DOHH2 (cell line): ENCODE measurements around the gene TTC27.

Experiments
- H3F3A ChIP-seq: fragments of 200-600 bp; sonication (generic), shearing (Covaris generic); 2 replicates; pipeline ENCODE4 v1.6.0; 2016; ENCODE audit warnings: antibody characterized with exemption, mild to moderate bottlenecking; ENCODE audit not compliant: control insufficient read depth, insufficient read depth
- H3K27ac ChIP-seq: fragments of 200-600 bp; sonication (generic); 2 replicates; pipeline ENCODE4 v1.5.1; 2014; ENCODE audit warnings: low read depth, mild to moderate bottlenecking, low read length, moderate library complexity
- H3K27me3 ChIP-seq: fragments of 200-600 bp; sonication (generic); 2 replicates; pipeline ENCODE4 v1.6.1; 2014; ENCODE audit warnings: mild to moderate bottlenecking, low read length, mixed read lengths; ENCODE audit not compliant: control insufficient read depth
- H3K36me3 ChIP-seq: fragments of 200-600 bp; sonication (generic); 2 replicates; pipeline ENCODE4 v1.6.1; 2014; ENCODE audit warnings: mild to moderate bottlenecking, low read length, moderate library complexity, mixed read lengths; ENCODE audit not compliant: control insufficient read depth
- H3K4me1 ChIP-seq: fragments of 200-600 bp; sonication (generic); 2 replicates; pipeline ENCODE4 v1.6.1; 2014; ENCODE audit warnings: mild to moderate bottlenecking, low read length, mixed read lengths; ENCODE audit not compliant: control insufficient read depth
- H3K4me2 ChIP-seq: fragments of 200-600 bp; sonication (generic); 2 replicates; pipeline ENCODE4 v1.6.0; 2014; ENCODE audit warnings: mild to moderate bottlenecking, low read length, moderate library complexity
- H3K4me3 ChIP-seq: fragments of 200-600 bp; sonication (generic); 2 replicates; pipeline ENCODE4 v1.5.1; 2014; ENCODE audit warnings: mild to moderate bottlenecking, low read length, mixed read lengths
- H3K79me2 ChIP-seq: fragments of 200-600 bp; sonication (generic); 2 replicates; pipeline ENCODE4 v1.6.1; 2014; ENCODE audit warnings: mild to moderate bottlenecking, low read length, mixed read lengths; ENCODE audit not compliant: control insufficient read depth
- H3K9me2 ChIP-seq: fragments of 200-600 bp; sonication (generic); replicated peaks from 2 replicates; pipeline ENCODE4 v1.6.1; 2014; ENCODE audit warnings: mild to moderate bottlenecking, low read length, mixed read lengths; ENCODE audit not compliant: control insufficient read depth
- H3K9me3 ChIP-seq: fragments of 200-600 bp; sonication (generic); 2 replicates; pipeline ENCODE4 v1.6.1; 2014; ENCODE audit warnings: antibody characterized with exemption, low read length, mixed read lengths; ENCODE audit not compliant: control insufficient read depth, insufficient read depth
- H4K20me1 ChIP-seq: fragments of 200-600 bp; sonication (generic); 2 replicates; pipeline ENCODE4 v1.6.0; 2014; ENCODE audit warnings: low read depth, mild to moderate bottlenecking, antibody characterized with exemption, low read length, moderate library complexity; ENCODE audit not compliant: control insufficient read depth, insufficient read depth
- EZH2phosphoT487 ChIP-seq: fragments of 200-600 bp; sonication (generic); IDR thresholded peaks from 2 replicates; pipeline ENCODE4 v1.6.1; 2017; ENCODE audit warnings: borderline replicate concordance, mild to moderate bottlenecking, antibody characterized with exemption, low read length, moderate library complexity, mixed read lengths
- TF ChIP-seq, protein P1 (sequence below): fragments of 200-600 bp; sonication (generic); IDR thresholded peaks from one replicate; pipeline ENCODE4 v1.5.1; 2014; ENCODE audit warnings: antibody characterized with exemption, mild to moderate bottlenecking, low read depth, low read length; ENCODE audit not compliant: poor library complexity, severe bottlenecking

Gene TTC27

DNA sequence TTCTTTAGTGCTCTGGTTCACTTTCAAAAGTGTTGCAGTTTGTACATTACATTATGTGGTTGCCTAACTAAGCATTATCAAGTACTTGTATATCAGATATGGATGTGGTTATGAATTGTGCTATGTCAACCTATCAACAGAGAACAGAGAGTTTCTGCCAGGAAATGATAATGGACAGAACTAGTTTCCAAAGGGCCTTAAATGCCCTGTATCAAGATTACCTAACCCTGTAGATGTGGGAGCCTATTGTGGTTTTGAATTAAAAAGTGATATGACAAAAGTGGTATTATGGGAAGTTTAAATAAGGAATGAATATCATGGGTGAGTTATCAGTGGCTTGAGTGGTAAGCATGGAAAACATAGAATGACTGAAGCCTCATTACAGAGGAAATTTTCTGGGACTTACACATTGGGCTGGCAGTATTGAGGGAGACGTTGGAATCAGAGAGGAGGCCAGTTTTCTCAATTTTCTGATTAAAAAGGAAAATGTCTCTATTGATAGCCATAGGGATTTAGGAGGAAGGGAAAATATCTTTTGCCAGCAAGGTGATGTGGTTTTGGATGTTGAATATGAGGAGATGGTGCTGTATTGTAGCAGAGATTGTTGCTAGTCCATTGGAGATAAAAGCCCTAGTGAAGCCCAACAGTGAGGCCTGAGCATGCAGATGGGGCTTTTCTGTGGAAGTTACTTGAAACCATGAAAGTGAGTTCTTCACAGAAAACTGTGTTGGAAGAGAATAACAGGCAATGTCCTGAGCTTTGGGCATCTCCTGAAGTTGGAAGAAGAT lies 140.7 kb downstream of the TTC27 start:
- peaks cover 19% of the 10 kb centered on the region for H3K4me1 ChIP-seq
- no peaks in the 10 kb centered on the region for H3K9me3 ChIP-seq
- TF ChIP-seq, protein P1, sequence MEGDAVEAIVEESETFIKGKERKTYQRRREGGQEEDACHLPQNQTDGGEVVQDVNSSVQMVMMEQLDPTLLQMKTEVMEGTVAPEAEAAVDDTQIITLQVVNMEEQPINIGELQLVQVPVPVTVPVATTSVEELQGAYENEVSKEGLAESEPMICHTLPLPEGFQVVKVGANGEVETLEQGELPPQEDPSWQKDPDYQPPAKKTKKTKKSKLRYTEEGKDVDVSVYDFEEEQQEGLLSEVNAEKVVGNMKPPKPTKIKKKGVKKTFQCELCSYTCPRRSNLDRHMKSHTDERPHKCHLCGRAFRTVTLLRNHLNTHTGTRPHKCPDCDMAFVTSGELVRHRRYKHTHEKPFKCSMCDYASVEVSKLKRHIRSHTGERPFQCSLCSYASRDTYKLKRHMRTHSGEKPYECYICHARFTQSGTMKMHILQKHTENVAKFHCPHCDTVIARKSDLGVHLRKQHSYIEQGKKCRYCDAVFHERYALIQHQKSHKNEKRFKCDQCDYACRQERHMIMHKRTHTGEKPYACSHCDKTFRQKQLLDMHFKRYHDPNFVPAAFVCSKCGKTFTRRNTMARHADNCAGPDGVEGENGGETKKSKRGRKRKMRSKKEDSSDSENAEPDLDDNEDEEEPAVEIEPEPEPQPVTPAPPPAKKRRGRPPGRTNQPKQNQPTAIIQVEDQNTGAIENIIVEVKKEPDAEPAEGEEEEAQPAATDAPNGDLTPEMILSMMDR = no peak
- no peak for TF ChIP-seq EZH2phosphoT487
- H3K79me2 ChIP-seq = no peaks in the 10 kb centered on the region
- H3K36me3 ChIP-seq = peaks cover 3% of the 10 kb centered on the region; the same call in 1 of the 2 replicates
- no peaks in the 10 kb centered on the region for H3K9me2 ChIP-seq
- H4K20me1 ChIP-seq = no peaks in the 10 kb centered on the region
- H3K4me2 ChIP-seq = no peak overlapping the region
- no peaks in the 10 kb centered on the region for H3K27me3 ChIP-seq
- H3K27ac ChIP-seq = no peak overlapping the region
- H3F3A ChIP-seq = no peaks in the 10 kb centered on the region
- no peak overlapping the region for H3K4me3 ChIP-seq

DNA sequence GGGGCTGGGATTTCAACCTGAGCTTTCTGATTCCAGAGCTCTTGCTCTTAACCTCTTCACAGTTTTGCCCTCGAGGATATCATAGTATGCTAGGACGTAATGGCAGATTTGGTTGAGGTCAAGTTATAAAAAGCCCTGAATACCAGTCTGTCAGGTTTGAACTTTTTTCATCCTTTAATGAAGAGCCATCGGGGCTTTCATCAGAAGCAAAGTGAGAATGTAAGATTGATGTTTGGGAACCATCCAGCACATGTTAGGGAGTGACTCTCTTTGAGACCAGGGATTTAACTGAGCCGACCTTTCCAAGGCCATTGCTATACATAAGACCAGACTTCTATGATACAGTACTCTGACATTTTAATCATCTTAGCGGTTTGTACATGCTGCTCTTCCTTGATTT lies 142.5 kb downstream of the TTC27 start:
- Histone ChIP-seq H3K4me2 (no peak overlapping the region), H3K27me3 (no peaks in the 10 kb centered on the region), H3K4me3 (no peak overlapping the region), H3K9me2 (no peaks in the 10 kb centered on the region), H3F3A (no peaks in the 10 kb centered on the region), H3K79me2 (no peaks in the 10 kb centered on the region), H3K9me3 (no peaks in the 10 kb centered on the region), H3K27ac (no peak overlapping the region), H3K4me1 (peaks cover 20% of the 10 kb centered on the region), H4K20me1 (no peaks in the 10 kb centered on the region), H3K36me3 (peaks cover 3% of the 10 kb centered on the region; the same call in 1 of the 2 replicates)
- no peak for TF ChIP-seq EZH2phosphoT487
- TF ChIP-seq, protein P1 = no peak

DNA sequence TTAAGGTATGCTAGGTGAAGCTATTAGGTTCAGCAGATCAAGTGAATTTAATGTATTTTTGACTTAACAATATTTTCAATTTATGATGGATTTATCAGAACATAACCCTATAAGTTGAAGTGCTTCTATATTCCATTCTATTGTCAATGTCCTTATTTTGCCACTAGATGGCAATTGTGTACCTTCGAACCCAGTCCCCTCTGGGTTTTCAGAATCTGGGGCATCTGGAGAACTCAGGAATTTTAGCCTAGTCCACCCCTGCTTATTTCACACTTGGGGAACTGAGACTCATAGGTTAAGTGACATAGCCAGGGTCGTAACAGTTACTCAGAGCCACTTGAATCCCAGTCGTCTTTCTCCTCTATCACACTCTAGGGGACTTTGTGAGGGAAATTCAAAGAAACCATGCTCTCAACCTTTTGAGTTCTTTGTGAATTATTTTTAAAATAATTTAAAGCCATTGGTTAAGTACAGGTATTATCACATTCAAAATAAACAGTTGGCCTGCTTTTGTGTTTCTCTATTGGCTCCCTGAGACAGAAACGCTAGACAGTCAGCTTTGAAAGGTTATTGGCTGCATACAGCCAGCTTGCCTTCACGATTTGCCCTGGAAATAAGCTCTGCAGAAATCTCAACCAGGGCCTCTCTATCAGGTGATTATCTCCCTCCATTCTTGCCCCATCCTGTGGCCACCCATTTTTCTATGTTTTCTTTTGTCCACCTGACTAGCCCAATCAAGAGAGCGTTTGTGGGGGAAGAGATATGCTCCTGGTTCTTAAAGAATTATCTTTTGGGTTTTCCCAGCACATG lies 145.0 kb downstream of the TTC27 start:
- peaks cover 3% of the 10 kb centered on the region; the same call in 1 of the 2 replicates for H3K36me3 ChIP-seq
- H3K9me2 ChIP-seq = no peaks in the 10 kb centered on the region
- H3K4me2 ChIP-seq = 0 out of 2 replicates have a peak overlapping the region, but pooled peaks have one; percentile 24
- H3K27ac ChIP-seq = no peak overlapping the region
- no peak overlapping the region for H3K4me3 ChIP-seq
- H3K27me3 ChIP-seq = no peaks in the 10 kb centered on the region
- H3F3A ChIP-seq = no peaks in the 10 kb centered on the region
- H3K79me2 ChIP-seq = no peaks in the 10 kb centered on the region
- H3K9me3 ChIP-seq = no peaks in the 10 kb centered on the region
- TF ChIP-seq, protein P1 = peak; percentile 87
- TF ChIP-seq EZH2phosphoT487 = no peak
- peaks cover 20% of the 10 kb centered on the region for H3K4me1 ChIP-seq
- H4K20me1 ChIP-seq = no peaks in the 10 kb centered on the region
